GM12892 (cell line): ENCODE data around the gene SLC38A5.
"Not testable (repeated sequence)": the region's sequence is repeated elsewhere in the genome, so short reads cannot be mapped to it uniquely, and the experiment has no call there.

Experiments used
- DNase-seq: peaks from one replicate; pipeline ENCODE4 v3.0.0; 2011; ENCODE audit not compliant: insufficient read length
- FAIRE-seq: peaks from 2 replicates; lab custom pipeline; 2011; peaks lifted over from hg19 to GRCh38; lab: Jason Lieb, UNC
- POLR2A ChIP-seq: IDR thresholded peaks from 2 replicates; pipeline ENCODE4 v1.6.1; 2011; ENCODE audit warnings: low read depth, low read length, control low read depth
- POLR2AphosphoS5 ChIP-seq: IDR thresholded peaks from 2 replicates; pipeline ENCODE4 v1.6.1; 2011; ENCODE audit warnings: low read depth, low read length, control low read depth
- TAF1 ChIP-seq: IDR thresholded peaks from 2 replicates; pipeline ENCODE4 v1.6.1; 2011; ENCODE audit warnings: low read depth, mild to moderate bottlenecking, control low read depth, low read length, borderline replicate concordance

SLC38A5 gene

DNA sequence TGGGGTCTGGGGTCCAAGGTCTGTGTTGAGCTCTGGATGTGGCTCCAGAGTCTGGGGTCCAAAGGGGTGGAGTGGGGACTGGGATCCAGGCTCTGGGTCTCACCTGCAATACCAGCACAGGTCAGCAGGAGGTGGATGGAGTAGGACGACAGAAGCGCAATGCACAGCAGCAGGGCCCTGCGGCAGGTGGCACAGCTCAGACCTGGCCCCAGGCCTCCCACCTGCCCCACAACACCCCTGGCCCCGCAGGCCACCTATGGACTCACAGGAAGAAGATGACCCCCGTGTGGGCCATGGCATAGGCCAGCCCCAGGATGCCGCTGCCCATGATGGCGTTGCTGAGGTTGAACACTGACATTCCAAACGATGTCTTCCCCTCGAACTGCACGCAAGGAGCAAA is 3.4 kb downstream of the SLC38A5 start:
- TF ChIP-seq POLR2AphosphoS5 = no peak
- no peak for TF ChIP-seq POLR2A
- no peak for TF ChIP-seq TAF1
- FAIRE-seq (no peak), DNase-seq (no peak)

DNA sequence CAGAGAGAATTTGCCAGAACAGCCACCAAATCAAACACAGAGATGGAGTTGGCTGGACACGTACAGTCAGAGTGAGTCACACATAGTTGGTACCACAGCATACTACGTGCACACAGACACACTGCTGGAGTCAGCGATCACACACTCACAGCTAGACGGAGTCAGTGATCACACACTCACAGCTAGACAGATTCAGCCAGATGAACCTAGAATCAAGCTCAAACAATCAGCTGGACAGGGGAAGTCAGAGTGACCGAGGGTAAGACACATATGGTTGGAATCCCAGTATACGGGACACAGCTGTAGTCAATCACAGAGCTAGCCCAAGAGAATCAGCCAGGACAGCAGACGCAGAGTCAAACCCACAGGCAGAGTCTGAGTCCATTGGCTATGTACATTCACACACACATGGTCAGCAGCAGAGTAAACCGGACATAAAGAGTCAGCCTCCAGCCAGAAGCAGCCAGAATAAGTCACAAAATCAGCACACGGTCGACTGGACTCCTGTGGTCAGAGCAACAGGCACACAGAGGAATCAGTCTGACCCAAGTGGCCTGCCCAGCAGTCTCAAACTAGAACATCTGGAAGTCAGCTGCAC is 4.6 kb downstream of the SLC38A5 start:
- DNase-seq (no peak), FAIRE-seq (no peak)
- no peak for TF ChIP-seq TAF1

DNA sequence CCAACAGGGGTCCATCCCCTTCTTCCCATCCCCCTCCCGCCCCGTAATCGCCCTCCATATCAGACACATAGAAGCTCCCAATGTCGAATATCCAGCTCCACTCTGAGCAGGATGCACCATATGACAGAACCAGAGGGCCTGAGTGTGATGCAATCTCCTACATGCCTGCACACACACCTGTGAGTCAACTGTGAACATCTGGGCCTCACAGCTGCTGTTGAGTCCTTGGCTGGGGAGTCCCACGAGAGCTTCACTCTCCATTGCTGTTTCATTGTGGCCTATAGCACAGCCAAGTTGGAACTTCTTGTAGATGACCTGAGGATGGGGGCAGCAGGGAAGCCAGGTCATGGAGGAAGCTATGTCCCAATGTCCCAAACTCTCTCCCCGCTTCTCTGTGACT is 8.2 kb downstream of the SLC38A5 start:
- no peak for DNase-seq
- peak; percentile 27 for FAIRE-seq
- TF ChIP-seq POLR2AphosphoS5 (no peak), TAF1 (no peak), POLR2A (no peak)

DNA sequence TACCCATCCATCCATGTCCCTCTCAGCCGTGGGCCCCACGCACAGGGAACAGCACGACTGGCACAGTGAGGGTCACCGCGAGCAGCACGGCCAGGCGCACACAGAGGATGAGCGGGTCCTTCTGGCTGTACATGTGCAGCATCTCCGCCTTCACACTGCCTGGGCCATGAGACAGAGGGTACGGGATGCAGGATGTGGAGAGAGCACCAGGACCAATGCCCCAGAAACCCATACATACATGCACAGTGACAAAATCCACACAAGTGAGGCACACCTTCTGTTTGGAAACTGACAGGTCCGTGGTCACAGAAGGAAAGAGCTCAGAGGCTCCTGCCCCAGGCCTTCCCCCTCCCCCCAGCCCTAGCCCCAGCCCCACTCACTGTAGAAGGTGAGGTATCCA is 9.5 kb downstream of the SLC38A5 start:
- no peak for FAIRE-seq
- TF ChIP-seq POLR2AphosphoS5 (no peak), POLR2A (no peak), TAF1 (no peak)
- no peak for DNase-seq

DNA sequence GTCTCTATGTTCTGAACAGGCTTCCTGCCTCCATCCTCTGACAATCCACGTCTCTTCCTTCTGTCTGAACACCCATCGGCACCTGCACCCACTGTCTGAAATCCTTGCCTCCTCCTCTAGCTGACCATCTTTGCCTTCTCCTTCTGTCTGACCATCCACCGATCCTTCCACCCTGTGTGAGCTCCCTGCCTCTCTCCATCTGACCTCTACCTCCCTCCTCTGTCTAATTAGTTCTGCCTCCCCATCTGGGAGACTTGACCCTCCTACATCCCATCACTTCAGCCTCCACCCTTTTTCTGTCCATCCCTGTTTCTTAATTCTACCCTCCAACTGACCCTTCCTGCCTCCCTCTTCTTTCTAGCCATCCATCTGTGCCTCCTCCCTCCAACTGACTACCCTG is 10.0 kb downstream of the SLC38A5 start:
- DNase-seq (no peak), FAIRE-seq (no peak)
- TF ChIP-seq POLR2A (no peak), POLR2AphosphoS5 (no peak), TAF1 (no peak)

DNA sequence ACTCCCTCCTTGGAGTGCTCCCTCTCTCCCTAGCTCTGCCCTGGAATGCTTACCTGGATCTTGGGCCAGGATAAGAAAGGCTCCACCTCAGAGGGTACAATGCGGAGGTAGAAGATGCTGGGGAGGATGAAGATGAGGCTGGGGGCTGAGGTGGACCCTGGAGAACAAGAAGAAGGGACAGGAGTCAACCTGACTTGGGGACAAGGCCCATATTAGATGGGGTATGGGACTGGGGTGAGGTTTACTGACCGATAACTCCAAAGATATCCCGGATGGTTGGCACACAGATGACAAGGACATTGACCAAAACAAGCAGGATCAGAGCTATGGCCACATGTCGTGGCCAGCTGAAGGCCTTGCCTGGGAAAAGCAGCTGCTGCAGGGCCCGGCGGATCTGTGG is 10.6 kb downstream of the SLC38A5 start:
- FAIRE-seq = no peak
- no peak for TF ChIP-seq POLR2A
- TF ChIP-seq TAF1 = no peak
- no peak for TF ChIP-seq POLR2AphosphoS5
- DNase-seq = no peak

DNA sequence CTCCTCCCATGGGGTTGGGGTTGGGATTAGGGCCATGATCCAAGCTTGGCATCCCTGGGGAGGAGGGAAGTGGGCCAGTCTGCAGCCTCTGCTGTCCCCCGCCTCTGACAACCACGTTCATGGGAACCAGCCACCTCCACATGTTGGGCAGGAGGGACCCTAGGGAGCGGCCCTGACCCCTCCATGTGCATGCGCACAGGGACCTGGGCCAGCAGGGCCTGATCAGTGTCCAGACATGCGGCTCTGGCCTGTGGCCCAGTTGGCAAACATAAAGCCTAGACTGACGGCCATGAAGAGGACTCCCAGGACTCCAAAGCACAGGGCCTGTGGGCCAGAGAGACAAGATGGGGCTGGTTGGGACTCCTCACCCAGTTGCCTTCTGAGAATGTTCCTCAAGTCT is 11.3 kb downstream of the SLC38A5 start:
- TF ChIP-seq POLR2A = no peak
- TF ChIP-seq TAF1 = no peak
- TF ChIP-seq POLR2AphosphoS5 = no peak
- no peak for FAIRE-seq
- no peak for DNase-seq

DNA sequence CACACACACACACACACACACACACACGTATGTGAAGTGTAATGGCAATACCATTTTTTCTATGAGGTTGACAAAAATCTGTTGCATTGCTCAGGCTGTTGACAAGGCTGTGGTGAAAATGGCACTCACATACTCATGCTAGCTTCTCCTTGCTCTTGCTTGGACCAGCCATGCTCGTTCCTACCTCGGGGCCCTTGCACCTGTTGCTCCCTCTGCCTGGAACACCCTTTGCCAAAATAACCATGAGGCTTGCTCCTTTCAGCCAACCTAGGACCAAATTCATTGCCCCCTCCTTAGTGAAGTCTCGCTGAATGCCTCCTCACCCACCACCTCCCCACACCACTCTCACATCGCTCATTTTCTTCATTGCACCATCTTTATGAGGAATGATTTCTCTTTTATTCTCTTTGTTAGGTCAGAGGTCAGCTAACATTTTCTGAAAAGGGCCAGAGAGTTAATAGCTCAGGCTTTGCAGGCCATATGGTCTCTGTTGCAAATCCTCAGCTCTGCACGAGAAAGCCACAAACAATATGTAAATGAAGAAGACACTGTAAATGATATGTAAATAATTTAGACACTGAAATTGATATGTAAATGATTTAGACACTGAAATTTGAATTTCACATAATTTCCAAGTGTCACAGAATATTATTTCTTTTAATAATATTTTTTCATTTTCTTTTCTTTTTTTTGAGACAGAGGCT is 13.3 kb downstream of the SLC38A5 start:
- FAIRE-seq = no peak

DNA sequence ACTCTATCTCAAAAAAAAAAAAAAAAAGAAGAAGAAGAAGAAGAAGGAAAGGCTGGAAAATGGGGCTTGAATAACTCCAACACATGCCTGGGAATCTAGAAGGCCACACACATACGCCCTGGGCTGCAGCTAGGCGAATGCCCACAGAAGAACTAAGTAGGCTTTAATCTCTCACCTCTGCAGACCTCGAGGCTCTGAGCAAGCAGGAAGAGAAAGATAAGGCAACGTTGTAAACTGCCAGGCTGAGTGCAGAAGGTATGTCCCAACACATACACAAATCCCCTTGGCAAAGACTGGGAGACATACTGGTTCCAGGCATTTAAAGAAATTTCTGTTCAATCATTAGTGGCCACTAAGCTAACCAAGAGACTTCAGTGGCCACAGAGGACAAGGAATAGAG is 18.4 kb downstream of the SLC38A5 start:
- TF ChIP-seq POLR2A (no peak), POLR2AphosphoS5 (no peak), TAF1 (no peak)
- no peak for DNase-seq
- no peak for FAIRE-seq

More for the DNA sequence above, 13.3 kb downstream of the SLC38A5 start:
- TF ChIP-seq POLR2A (no peak), TAF1 (no peak), POLR2AphosphoS5 (no peak)
- DNase-seq = no peak

DNA sequence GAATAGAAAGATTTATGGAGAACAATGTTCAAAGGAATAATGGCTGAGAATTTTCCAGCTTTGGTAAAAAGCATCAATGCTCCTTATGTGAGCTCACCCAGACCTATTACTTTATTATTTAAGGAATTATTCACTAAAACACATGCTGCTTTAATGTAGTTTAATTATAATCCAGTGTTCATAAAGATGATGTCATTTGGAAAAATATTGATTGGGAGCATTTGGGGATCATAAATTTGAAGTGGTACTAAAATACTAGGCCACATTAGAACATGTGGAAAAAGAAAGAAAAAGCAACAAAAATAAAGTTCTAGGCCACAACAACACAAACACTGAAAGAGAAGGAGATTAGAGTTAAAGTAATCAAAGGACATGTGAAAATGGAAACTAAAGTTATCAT is 20.0 kb downstream of the SLC38A5 start:
- TF ChIP-seq TAF1 (no peak), POLR2AphosphoS5 (no peak), POLR2A (no peak)
- no peak for DNase-seq
- no peak for FAIRE-seq

DNA sequence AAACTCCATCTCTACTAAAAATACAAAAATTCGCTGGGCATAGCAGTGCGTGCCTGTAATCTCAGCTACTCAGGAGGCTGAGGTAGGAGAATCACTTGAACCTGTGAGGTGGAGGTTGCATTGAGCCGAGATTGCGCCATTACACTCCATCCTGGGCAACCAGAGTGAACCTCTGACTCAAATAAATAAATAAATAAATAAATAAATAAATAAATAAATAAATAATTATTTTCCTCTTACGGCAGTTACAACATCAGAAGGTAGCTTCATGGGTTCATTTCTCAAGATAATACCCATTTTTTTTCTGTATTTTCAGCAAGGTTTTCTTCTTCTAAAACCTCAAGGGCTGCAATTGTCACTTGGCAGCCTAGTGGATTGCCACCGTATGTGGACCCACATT is 22.9 kb downstream of the SLC38A5 start:
- FAIRE-seq = not testable (repeated sequence)

DNA sequence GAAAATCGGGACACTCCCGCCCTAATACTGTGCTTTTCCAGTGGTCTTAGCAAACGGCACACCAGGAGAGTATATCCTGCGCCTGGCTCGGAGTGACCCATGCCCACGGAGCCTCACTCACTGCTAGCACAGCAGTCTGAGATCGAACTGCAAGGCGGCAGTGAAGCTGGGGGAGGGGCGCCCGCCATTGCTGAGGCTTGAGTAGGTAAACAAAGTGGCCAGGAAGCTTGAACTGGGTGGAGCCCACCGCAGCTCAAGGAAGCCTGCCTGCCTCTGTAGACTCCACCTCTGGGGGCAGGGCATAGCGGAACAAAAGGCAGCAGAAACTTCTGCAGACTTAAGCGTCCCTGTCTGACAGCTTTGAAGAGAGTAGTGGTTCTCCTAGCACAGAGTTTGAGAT is 36.3 kb downstream of the SLC38A5 start:
- not testable (repeated sequence) for FAIRE-seq, DNase-seq

More for the DNA sequence above, 22.9 kb downstream of the SLC38A5 start:
- not testable (repeated sequence) for DNase-seq

DNA sequence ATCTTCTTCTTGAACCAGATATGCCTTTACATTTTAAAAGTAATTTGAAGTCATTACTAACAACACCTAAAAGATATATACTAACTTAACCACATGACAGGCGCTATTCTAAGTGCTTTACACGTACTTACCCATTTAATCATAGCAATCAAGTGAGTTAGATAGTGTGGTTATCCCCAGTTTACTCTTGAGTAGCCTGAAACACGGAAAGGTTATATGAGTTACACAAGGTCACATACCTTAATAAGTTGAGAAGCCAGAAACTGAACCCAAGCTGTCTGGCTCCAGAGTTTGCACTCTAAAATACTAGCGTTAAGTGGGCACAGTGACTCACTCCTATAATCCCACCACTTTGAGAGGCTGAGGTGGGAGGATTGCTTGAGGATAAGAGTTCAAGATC is 39.9 kb downstream of the SLC38A5 start:
- FAIRE-seq, DNase-seq: not testable (repeated sequence)

DNA sequence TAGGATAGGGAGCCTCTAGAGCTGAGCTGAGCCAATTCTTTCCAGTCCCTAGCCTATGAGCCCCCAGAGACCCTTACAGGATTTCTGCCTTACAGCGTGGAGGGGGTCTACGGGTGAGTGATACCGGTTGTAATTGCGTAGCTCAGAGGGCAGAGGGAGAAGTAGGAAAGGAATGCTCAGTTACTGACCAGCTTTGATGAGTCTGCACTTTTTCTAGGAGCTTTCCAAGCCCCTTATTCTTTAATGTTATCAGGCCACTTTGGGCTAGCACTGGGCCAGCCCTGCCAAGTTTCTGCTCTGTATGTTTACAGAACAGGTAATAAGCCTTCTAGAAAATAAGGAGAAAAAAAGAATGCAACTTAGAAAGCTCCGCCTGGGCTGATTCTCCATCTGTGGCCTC is 40.5 kb downstream of the SLC38A5 start:
- FAIRE-seq = not testable (repeated sequence)

DNA sequence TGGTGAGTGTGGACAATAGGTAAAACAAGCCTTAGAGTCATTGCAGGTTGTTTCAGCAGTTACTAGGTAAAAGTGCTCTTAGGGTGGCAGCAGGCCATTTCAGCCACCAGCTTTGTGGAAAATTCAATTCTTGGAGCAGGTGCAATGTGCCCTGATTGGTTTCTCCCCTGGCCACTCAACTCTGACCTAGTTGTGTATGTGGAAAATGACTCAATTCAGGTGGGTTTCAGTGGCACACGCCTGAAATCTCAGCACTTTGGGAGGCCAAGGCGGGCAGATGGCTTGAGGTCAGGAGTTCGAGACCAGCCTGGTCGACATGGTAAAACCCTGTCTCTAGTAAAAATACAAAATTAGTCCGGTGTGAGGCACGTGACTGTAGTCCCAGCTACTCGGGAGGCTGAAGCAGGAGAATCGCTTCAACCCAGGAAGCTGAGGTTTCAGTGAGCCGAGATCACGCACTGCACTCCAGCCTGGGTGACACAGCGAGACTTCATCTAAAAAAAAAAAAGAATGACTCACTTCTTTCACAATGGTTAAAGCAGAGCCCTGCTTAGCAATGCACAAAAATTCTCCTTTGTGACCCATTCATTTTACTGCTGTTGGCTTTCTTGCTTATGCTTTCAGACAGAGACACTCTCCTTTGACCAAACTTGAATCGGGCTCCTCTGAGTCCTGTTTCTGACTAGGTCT is 42.9 kb downstream of the SLC38A5 start:
- not testable (repeated sequence) for FAIRE-seq, DNase-seq

More for the DNA sequence above, 40.5 kb downstream of the SLC38A5 start:
- DNase-seq = not testable (repeated sequence)

DNA sequence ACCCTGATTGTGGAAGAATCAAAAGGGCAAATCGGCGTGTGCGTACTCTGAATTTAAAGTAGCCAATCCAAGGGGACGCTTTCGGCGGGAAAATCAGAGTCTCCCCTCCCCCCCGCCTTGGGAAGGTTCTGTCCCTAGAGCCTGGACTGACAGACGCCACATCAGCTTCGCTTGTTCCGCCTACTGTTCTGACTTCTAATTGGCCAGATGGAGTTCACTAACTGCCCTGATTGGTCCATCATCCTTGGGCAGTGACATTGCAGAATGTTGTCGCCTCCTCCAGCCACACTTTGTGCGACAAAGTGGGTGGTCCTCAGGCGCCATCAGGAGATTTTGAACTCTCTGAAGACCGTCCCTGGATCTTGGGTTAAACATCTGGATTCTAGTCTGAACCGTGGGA is 58.2 kb downstream of the SLC38A5 start, which contains the start of gene SSX4B:
TSS of gene SSX4B (minus strand) at position 101 of the 400 bp plus-strand sequence. CDS start 588 bp downstream, outside the sequence.
- not testable (repeated sequence) for DNase-seq, FAIRE-seq
